C4-2B (cell line): ENCODE data around the gene PCSK5.

Source experiments
- CTCF ChIP-seq: fragments of 450-650 bp; conservative IDR thresholded peaks from 2 replicates; pipeline ENCODE4 v1.5.1; 2017; ENCODE audit warnings: mild to moderate bottlenecking
- ZFX ChIP-seq: fragments of 450-650 bp; IDR thresholded peaks from 2 replicates; pipeline ENCODE4 v1.6.1; 2017

- TF ChIP-seq CTCF (no peak), ZFX (no peak)
These were observed 31.1 kb downstream of the PCSK5 start for GRCh38 chr9:75921391-75922127.
